ENCODE results near the gene PNPLA7.
A peak's percentile ranks its signal among the peaks of the same experiment; 100 is the strongest.
"Not testable (repeated sequence)": the region's sequence is repeated elsewhere in the genome, so short reads cannot be mapped to it uniquely, and the experiment has no call there.

The PNPLA7 gene

GRCh38 chr9:137550231-137550621 lies at the start of gene PNPLA7:
Gene PNPLA7 (minus strand): TSS chr9:137550402. CDS start chr9:137550197, 205 bp downstream.
- TF ChIP-seq, protein P1, sequence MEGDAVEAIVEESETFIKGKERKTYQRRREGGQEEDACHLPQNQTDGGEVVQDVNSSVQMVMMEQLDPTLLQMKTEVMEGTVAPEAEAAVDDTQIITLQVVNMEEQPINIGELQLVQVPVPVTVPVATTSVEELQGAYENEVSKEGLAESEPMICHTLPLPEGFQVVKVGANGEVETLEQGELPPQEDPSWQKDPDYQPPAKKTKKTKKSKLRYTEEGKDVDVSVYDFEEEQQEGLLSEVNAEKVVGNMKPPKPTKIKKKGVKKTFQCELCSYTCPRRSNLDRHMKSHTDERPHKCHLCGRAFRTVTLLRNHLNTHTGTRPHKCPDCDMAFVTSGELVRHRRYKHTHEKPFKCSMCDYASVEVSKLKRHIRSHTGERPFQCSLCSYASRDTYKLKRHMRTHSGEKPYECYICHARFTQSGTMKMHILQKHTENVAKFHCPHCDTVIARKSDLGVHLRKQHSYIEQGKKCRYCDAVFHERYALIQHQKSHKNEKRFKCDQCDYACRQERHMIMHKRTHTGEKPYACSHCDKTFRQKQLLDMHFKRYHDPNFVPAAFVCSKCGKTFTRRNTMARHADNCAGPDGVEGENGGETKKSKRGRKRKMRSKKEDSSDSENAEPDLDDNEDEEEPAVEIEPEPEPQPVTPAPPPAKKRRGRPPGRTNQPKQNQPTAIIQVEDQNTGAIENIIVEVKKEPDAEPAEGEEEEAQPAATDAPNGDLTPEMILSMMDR (IDR thresholded peaks at IDR 0.05; ENCODE audit: borderline replicate concordance, extremely low read depth, low read length, poor library complexity, severe bottlenecking): no peak
- no peaks in the 10 kb centered on the region for H3K9me3 ChIP-seq (ENCODE audit: insufficient read depth, low read length, severe bottlenecking)
- peaks cover 5% of the 10 kb centered on the region; the same call in 1 of the 2 replicates for H4K20me1 ChIP-seq (ENCODE audit: insufficient read depth, low read length)
- peak within 1 kb of the TSS; percentile 76 for H2AFZ ChIP-seq (ENCODE audit: low read depth, low read length)
- ATAC-seq (ENCODE audit: insufficient read depth, low read depth) (peak; percentile 52), DNase-seq (peak; percentile 43)
- peak within 1 kb of the TSS; percentile 60 for H3K9ac ChIP-seq (ENCODE audit: low read depth, low read length)
- H3K79me2 ChIP-seq (ENCODE audit: insufficient read depth, low read length): peaks cover 7% of the 10 kb centered on the region; the same call in 1 of the 2 replicates
- H3K4me2 ChIP-seq (ENCODE audit: insufficient read depth, low read length): peak within 1 kb of the TSS; percentile 70
- H3K4me1 ChIP-seq (ENCODE audit: insufficient read depth, low read length): peaks cover 17% of the 10 kb centered on the region
- no peaks in the 10 kb centered on the region for H3K27me3 ChIP-seq (ENCODE audit: insufficient read depth, low read length, poor library complexity)
- H3K4me3 ChIP-seq (ENCODE audit: low read depth in 1 of 2, low read length in 2 of 2): peak within 1 kb of the TSS; percentile 23 to 58; a peak in 3 of 4 replicates
- peaks cover 9% of the 10 kb centered on the region for H3K36me3 ChIP-seq (ENCODE audit: insufficient read depth, low read length)
- no peak within 1 kb of the TSS for H3K27ac ChIP-seq (ENCODE audit: low read length)

DNA sequence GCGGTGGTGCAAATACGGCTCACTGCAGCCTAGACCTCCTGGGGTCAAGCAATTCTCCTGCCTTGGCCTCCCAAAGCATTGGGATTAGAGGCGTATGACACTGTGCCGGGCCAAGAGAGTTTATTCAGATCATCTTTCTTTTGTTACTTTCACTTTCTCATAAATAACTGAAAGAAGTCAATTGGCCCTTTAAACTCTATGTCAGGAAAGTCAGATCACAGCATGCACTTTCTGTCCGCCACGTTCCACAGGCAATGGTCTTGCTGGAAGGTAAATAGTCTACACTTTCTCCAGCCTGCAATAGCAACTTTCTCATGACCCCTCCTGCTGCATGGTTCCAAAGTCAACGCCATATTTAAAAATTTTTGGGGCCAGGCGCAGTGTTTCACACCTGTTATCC lies 48.7 kb upstream of the PNPLA7 start:
- Histone ChIP-seq H3K4me2 (ENCODE audit: insufficient read depth, low read length) (no peak overlapping the region), H3K27me3 (ENCODE audit: insufficient read depth, low read length, poor library complexity) (no peaks in the 10 kb centered on the region)
- no peak for ATAC-seq (ENCODE audit: insufficient read depth, low read depth)

GRCh38 chr9:137596577-137596976 lies 46.4 kb upstream of the PNPLA7 start:
- not testable (repeated sequence) for ATAC-seq (ENCODE audit: insufficient read depth, low read depth); H4K20me1 ChIP-seq (ENCODE audit: insufficient read depth, low read length)

More for the DNA sequence above, 48.7 kb upstream of the PNPLA7 start:
- no peak overlapping the region for H3K27ac ChIP-seq (ENCODE audit: low read length)
- no peak overlapping the region for H2AFZ ChIP-seq (ENCODE audit: low read depth, low read length)
- H3K4me1 ChIP-seq (ENCODE audit: insufficient read depth, low read length): no peaks in the 10 kb centered on the region
- H4K20me1 ChIP-seq (ENCODE audit: insufficient read depth, low read length): no peaks in the 10 kb centered on the region
- H3K9me3 ChIP-seq (ENCODE audit: insufficient read depth, low read length, severe bottlenecking): no peaks in the 10 kb centered on the region
- TF ChIP-seq, protein P1 (IDR thresholded peaks at IDR 0.05; ENCODE audit: borderline replicate concordance, extremely low read depth, low read length, poor library complexity, severe bottlenecking): no peak
- no peak for TF ChIP-seq EZH2 (IDR thresholded peaks at IDR 0.05; ENCODE audit: borderline replicate concordance, low read depth, low read length, severe bottlenecking)
- no peak overlapping the region for H3K4me3 ChIP-seq (ENCODE audit: low read depth in 1 of 2, low read length in 2 of 2)
- no peaks in the 10 kb centered on the region for H3K36me3 ChIP-seq (ENCODE audit: insufficient read depth, low read length)
- H3K9ac ChIP-seq (ENCODE audit: low read depth, low read length): no peak overlapping the region
- H3K79me2 ChIP-seq (ENCODE audit: insufficient read depth, low read length): no peaks in the 10 kb centered on the region
- DNase-seq: no peak

DNA sequence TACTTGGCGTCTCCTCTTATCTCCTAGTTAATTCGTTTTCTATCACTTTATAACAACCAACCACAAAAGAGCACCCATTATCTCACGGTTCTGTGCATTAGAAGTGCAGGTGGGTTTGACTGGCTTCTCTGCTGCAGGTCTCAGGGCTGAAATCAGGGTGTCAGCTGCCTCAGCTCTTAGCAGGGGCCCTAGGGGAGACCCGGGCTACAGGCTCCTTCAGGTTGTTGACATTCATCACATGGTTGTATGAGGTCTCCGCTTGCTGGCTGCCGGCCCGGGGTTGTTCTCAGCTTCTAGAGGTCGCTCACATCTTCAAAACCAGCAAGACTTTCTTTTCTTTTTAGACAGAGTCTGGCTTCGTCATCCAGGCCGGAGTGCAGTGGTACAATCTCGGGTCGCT lies 43.0 kb upstream of the PNPLA7 start:
- Histone ChIP-seq H3K79me2 (ENCODE audit: insufficient read depth, low read length) (peaks cover 17% of the 10 kb centered on the region), H2AFZ (ENCODE audit: low read depth, low read length) (no peak overlapping the region), H3K36me3 (ENCODE audit: insufficient read depth, low read length) (peaks cover 12% of the 10 kb centered on the region), H3K27ac (ENCODE audit: low read length) (no peak overlapping the region), H3K9ac (ENCODE audit: low read depth, low read length) (no peak overlapping the region), H3K4me3 (ENCODE audit: low read depth in 1 of 2, low read length in 2 of 2) (no peak overlapping the region), H3K4me1 (ENCODE audit: insufficient read depth, low read length) (peaks cover 24% of the 10 kb centered on the region), H3K4me2 (ENCODE audit: insufficient read depth, low read length) (no peak overlapping the region), H3K27me3 (ENCODE audit: insufficient read depth, low read length, poor library complexity) (no peaks in the 10 kb centered on the region), H4K20me1 (ENCODE audit: insufficient read depth, low read length) (peaks cover 19% of the 10 kb centered on the region), H3K9me3 (ENCODE audit: insufficient read depth, low read length, severe bottlenecking) (no peaks in the 10 kb centered on the region)
- ATAC-seq (ENCODE audit: insufficient read depth, low read depth) (no peak), DNase-seq (no peak)
- no peak for TF ChIP-seq EZH2 (IDR thresholded peaks at IDR 0.05; ENCODE audit: borderline replicate concordance, low read depth, low read length, severe bottlenecking)
- TF ChIP-seq, protein P1 (IDR thresholded peaks at IDR 0.05; ENCODE audit: borderline replicate concordance, extremely low read depth, low read length, poor library complexity, severe bottlenecking): no peak

More at GRCh38 chr9:137596577-137596976, 46.4 kb upstream of the PNPLA7 start:
- H3K9ac ChIP-seq (ENCODE audit: low read depth, low read length); H3K79me2 ChIP-seq (ENCODE audit: insufficient read depth, low read length); H3K4me1 ChIP-seq (ENCODE audit: insufficient read depth, low read length); H3K36me3 ChIP-seq (ENCODE audit: insufficient read depth, low read length); H3K27me3 ChIP-seq (ENCODE audit: insufficient read depth, low read length, poor library complexity); H3K4me2 ChIP-seq (ENCODE audit: insufficient read depth, low read length); H2AFZ ChIP-seq (ENCODE audit: low read depth, low read length); H3K4me3 ChIP-seq (ENCODE audit: low read depth in 1 of 2, low read length in 2 of 2); H3K27ac ChIP-seq (ENCODE audit: low read length); H3K9me3 ChIP-seq (ENCODE audit: insufficient read depth, low read length, severe bottlenecking); DNase-seq: not testable (repeated sequence)
